GM19452 (cell line): Measurements from ENCODE around the gene FBXL4.

ENCODE experiments used
- ATAC-seq: cut with Tn5 transposase; IDR thresholded peaks from one replicate; pipeline ENCODE4 v1.9.1; 2021; ENCODE audit not compliant: unreplicated experiment

Gene FBXL4

DNA sequence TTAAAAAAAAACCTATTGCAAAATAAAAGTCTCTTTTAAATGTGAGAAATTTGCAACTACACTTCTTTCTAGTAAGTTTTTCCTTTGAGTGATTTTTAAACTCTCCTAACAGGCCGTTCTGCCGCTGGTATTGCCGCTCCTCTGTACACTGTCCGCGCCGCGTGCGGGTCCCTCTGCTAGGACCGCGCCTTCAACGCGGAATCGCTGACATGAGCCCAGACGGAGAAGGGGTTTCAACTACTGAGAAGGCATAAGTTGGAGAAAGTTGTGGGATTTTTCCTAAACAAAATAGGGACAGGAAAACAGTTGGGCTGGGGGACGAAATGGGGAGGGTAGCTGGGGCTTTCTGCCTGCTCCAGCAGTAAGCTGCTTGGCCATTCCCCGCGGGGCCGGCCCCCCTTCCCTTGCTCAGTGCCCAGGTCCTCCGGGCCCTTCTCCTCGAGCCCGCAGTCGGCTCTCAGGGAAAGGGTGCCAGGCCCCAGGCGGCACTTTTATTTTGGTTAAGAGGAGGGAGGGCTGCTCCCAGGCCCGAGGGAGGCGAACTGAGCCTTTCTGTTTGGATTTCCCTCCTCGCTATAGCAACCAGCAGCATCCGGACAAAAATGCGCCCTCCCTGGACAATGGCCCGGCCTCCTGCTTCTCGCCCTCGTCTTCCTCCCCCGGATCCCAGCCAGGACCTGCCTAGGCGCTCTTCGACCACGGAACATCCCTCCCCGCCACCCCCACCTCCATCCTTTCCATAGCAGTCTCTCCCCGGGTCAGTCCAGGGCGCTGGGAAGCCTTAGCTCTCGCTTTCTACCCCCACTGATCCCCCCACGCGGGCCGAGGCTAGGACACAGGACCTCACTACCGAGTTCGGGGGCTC is 120.2 kb downstream of the FBXL4 start:
- no peak for ATAC-seq

- no peak for ATAC-seq
Observed at GRCh38 chr6:98825600-98826230, 122.0 kb downstream of the FBXL4 start.

GRCh38 chr6:98824902-98825599 is 122.7 kb downstream of the FBXL4 start:
- ATAC-seq, result no peak

GRCh38 chr6:98824162-98824901 is 123.4 kb downstream of the FBXL4 start:
- ATAC-seq, result no peak

DNA sequence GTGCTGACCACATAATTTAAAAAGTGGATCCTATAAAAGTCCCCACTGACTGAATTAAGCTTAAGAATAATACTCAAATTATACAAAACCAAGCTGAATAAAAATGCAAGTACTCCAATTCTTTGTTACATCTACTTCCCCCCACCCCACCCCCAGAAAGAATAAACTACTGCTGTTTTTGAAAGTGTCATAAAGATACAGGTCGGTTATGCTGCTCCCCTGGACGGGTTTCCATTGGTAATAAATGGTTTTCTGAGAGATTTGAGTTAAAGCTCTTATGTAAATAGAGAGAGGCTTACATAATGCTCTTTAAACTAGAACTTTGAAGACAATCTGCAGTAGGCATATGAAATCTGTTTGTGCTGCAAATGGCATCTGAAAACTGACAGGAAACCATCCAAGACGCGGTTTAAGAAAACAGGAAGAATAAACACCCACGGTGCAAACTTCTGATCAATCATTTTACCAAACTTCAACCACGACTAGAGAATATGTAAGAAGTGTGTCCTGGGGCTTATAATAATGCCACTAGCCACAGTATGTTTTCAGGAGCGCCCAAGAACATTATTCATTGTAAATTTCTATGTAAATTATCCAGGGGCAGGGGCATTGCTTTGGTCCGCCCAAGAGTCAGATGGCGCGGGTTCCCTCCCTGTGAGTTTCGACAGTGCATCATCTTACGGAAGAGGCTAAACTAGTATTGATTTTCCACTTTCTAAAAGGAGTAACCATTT is 124.2 kb downstream of the FBXL4 start:
- ATAC-seq, result no peak

DNA sequence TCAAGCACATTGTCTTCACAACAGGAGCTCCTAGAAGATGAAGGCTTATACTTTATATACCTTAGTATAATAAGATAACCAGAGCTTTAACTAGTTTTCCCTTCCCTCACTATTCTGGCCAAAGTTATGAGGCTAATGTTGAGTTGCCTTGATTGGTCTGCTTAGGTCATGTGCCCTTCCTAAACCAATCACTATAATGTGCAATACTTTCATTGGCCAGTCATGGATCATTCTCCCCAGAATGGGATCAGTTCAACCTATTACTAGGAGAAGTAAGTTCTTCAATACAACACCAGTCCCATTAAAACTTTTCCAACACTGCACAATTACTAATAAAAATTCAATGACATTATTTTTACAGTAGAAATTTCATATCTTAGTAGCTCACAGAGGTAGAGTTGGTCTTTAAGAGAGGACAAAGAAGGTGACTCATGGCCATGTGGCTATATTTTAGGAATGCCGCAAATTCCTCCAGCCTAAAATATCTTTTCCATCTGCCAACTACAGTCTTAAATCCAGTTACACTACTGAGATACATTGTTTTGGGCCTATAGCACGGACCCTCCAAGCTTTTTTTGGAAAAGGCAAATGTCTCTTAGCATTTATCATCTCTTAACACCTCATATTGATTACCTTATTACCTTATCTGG is 125.9 kb downstream of the FBXL4 start:
- no peak for ATAC-seq
